Panc1 (cell line): ENCODE results near the gene ZRANB1.

Source experiments
- CTCF ChIP-seq: fragments of 450-650 bp; IDR thresholded peaks from 2 replicates; pipeline ENCODE4 v1.5.1; 2017; ENCODE audit warnings: mild to moderate bottlenecking
- POLR2AphosphoS5 ChIP-seq: IDR thresholded peaks from 2 replicates; pipeline ENCODE4 v1.6.1; 2012; ENCODE audit warnings: mild to moderate bottlenecking, low read depth, low read length, moderate library complexity
- TF ChIP-seq, protein P1 (sequence below), 2 experiments: IDR thresholded peaks; 2 replicates each; pipeline ENCODE4 v1.6.1; 2011 to 2012; ENCODE audit warnings: low read depth in 2 of 2, control low read depth in 1 of 2, low read length in 1 of 2, mild to moderate bottlenecking in 1 of 2, moderate library complexity in 1 of 2; ENCODE audit not compliant: insufficient read depth in 1 of 2

GRCh38 chr10:125009661-125010161 is 67.8 kb downstream of the ZRANB1 start:
- no peak for TF ChIP-seq CTCF
- TF ChIP-seq POLR2AphosphoS5 = no peak
- TF ChIP-seq, protein P1, sequence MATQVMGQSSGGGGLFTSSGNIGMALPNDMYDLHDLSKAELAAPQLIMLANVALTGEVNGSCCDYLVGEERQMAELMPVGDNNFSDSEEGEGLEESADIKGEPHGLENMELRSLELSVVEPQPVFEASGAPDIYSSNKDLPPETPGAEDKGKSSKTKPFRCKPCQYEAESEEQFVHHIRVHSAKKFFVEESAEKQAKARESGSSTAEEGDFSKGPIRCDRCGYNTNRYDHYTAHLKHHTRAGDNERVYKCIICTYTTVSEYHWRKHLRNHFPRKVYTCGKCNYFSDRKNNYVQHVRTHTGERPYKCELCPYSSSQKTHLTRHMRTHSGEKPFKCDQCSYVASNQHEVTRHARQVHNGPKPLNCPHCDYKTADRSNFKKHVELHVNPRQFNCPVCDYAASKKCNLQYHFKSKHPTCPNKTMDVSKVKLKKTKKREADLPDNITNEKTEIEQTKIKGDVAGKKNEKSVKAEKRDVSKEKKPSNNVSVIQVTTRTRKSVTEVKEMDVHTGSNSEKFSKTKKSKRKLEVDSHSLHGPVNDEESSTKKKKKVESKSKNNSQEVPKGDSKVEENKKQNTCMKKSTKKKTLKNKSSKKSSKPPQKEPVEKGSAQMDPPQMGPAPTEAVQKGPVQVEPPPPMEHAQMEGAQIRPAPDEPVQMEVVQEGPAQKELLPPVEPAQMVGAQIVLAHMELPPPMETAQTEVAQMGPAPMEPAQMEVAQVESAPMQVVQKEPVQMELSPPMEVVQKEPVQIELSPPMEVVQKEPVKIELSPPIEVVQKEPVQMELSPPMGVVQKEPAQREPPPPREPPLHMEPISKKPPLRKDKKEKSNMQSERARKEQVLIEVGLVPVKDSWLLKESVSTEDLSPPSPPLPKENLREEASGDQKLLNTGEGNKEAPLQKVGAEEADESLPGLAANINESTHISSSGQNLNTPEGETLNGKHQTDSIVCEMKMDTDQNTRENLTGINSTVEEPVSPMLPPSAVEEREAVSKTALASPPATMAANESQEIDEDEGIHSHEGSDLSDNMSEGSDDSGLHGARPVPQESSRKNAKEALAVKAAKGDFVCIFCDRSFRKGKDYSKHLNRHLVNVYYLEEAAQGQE (IDR thresholded peaks at IDR 0.05; ENCODE audit: insufficient read depth in 1 of 2, low read depth in 2 of 2, low read length in 1 of 2) = no peak
